IgD-negative memory B cell (primary cell): Measurements from ENCODE around the gene DIS3L2. TPM values are rescaled to one million over a fixed set of nuclear protein-coding genes. Genes with fewer than 3 reads are reported as not detected.
A peak's percentile ranks its signal among the peaks of the same experiment; 100 is the strongest.

Experiments
- H3K27ac Mint-ChIP-seq, 3 donors: one replicate each; pipeline ENCODE4 v1.8.0; 2020 to 2022; ENCODE audit warnings: mild to moderate bottlenecking in 3 of 3, mixed read lengths in 3 of 3, moderate library complexity in 1 of 3
- H3K27me3 Mint-ChIP-seq: one replicate; pipeline ENCODE4 v1.8.0; 2021; ENCODE audit warnings: mixed read lengths
- H3K36me3 Mint-ChIP-seq: one replicate; pipeline ENCODE4 v1.8.0; 2020; ENCODE audit warnings: mild to moderate bottlenecking, mixed read lengths
- H3K4me1 Mint-ChIP-seq, 3 donors: one replicate each; pipeline ENCODE4 v1.8.0; 2020 to 2022; ENCODE audit warnings: mixed read lengths in 3 of 3, mild to moderate bottlenecking in 1 of 3
- H3K4me3 Mint-ChIP-seq, 4 donors: one replicate each; pipeline ENCODE4 v1.8.0; 2020 to 2022; ENCODE audit warnings: mild to moderate bottlenecking in 4 of 4, mixed read lengths in 4 of 4, moderate library complexity in 3 of 4
- H3K9me3 Mint-ChIP-seq, 3 donors: one replicate each; pipeline ENCODE4 v1.8.0; 2020 to 2021; ENCODE audit warnings: mixed read lengths in 3 of 3, mild to moderate bottlenecking in 1 of 3
- polyA plus RNA-seq: library from polyadenylated mRNA; unstranded; fragments of 300-500 nt; fragmentation: Illumina TruSeq; gene quantifications from one replicate; pipeline ENCODE4 v1.2.3, GENCODE V29; 2021

DIS3L2 gene
- polyA plus RNA-seq, 1 donor from 2014 or later = 21.7 TPM

- Mint-ChIP-seq H3K27me3 (peaks cover 50% of the 10 kb centered on the region), H3K4me3 (peak within 1 kb of the TSS; percentile 23 to 82 (median 68))
These were observed 35.3 kb upstream of the DIS3L2 start, which contains the start of gene NPPC for GRCh38 chr2:231926180-231926741. NPPC (minus strand) TSS chr2:231926396; CDS start chr2:231926249, 147 bp downstream.

GRCh38 chr2:231926761-231927565, 34.5 kb upstream of the DIS3L2 start:
- Mint-ChIP-seq H3K36me3 (peaks cover 2% of the 10 kb centered on the region), H3K4me1 (peaks cover 6 to 13% (median 9%) of the 10 kb centered on the region in 3 donors), H3K27ac (no peak overlapping the region), H3K4me3 (peak overlapping the region; percentile 23 to 82 (median 68)), H3K27me3 (peaks cover 56% of the 10 kb centered on the region), H3K9me3 (no peaks in the 10 kb centered on the region)

More at GRCh38 chr2:231926180-231926741, 35.3 kb upstream of the DIS3L2 start, which contains the start of gene NPPC:
- Mint-ChIP-seq H3K36me3 (no peaks in the 10 kb centered on the region), H3K27ac (no peak within 1 kb of the TSS), H3K4me1 (peaks cover 6 to 13% (median 9%) of the 10 kb centered on the region in 3 donors), H3K9me3 (no peaks in the 10 kb centered on the region)

GRCh38 chr2:231927566-231927890, 34.0 kb upstream of the DIS3L2 start:
- Mint-ChIP-seq H3K27ac (no peak overlapping the region), H3K27me3 (peaks cover 54% of the 10 kb centered on the region), H3K36me3 (peaks cover 2% of the 10 kb centered on the region), H3K9me3 (no peaks in the 10 kb centered on the region), H3K4me1 (peaks cover 6 to 13% (median 9%) of the 10 kb centered on the region in 3 donors), H3K4me3 (peak overlapping the region in 1 of 4 donors; percentile 45)

GRCh38 chr2:231928481-231928880, 33.0 kb upstream of the DIS3L2 start:
- Mint-ChIP-seq H3K4me1 (peaks cover 6 to 18% (median 15%) of the 10 kb centered on the region in 3 donors), H3K4me3 (peak overlapping the region in 2 of 4 donors; percentile 40 to 44), H3K9me3 (no peaks in the 10 kb centered on the region), H3K27me3 (peaks cover 48% of the 10 kb centered on the region), H3K36me3 (peaks cover 2% of the 10 kb centered on the region), H3K27ac (no peak overlapping the region)

- Mint-ChIP-seq H3K27ac (peak overlapping the region in 1 of 3 donors; percentile 11), H3K36me3 (peaks cover 2% of the 10 kb centered on the region), H3K27me3 (peaks cover 42% of the 10 kb centered on the region), H3K9me3 (no peaks in the 10 kb centered on the region), H3K4me3 (peak overlapping the region in 1 of 4 donors; percentile 40), H3K4me1 (peaks cover 6 to 17% (median 12%) of the 10 kb centered on the region in 3 donors)
These were observed 32.4 kb upstream of the DIS3L2 start for GRCh38 chr2:231928901-231929725.

- Mint-ChIP-seq H3K4me1 (peaks cover 5 to 13% (median 11%) of the 10 kb centered on the region in 3 donors), H3K27me3 (peaks cover 38% of the 10 kb centered on the region), H3K36me3 (peaks cover 2% of the 10 kb centered on the region), H3K27ac (no peak overlapping the region), H3K4me3 (no peak overlapping the region), H3K9me3 (no peaks in the 10 kb centered on the region)
These were observed 31.4 kb upstream of the DIS3L2 start for GRCh38 chr2:231929961-231930592.

GRCh38 chr2:231930593-231931281, 30.8 kb upstream of the DIS3L2 start:
- H3K36me3 Mint-ChIP-seq = peaks cover 2% of the 10 kb centered on the region
- no peak overlapping the region for H3K27ac Mint-ChIP-seq
- no peak overlapping the region for H3K4me3 Mint-ChIP-seq
- H3K4me1 Mint-ChIP-seq = peaks cover 7 to 13% (median 11%) of the 10 kb centered on the region in 3 donors
- peaks cover 38% of the 10 kb centered on the region for H3K27me3 Mint-ChIP-seq
- no peaks in the 10 kb centered on the region for H3K9me3 Mint-ChIP-seq

GRCh38 chr2:231931481-231931915, 30.0 kb upstream of the DIS3L2 start:
- H3K4me3 Mint-ChIP-seq = no peak overlapping the region
- peaks cover 37% of the 10 kb centered on the region for H3K27me3 Mint-ChIP-seq
- H3K9me3 Mint-ChIP-seq = no peaks in the 10 kb centered on the region
- H3K27ac Mint-ChIP-seq = no peak overlapping the region
- peaks cover 2% of the 10 kb centered on the region for H3K36me3 Mint-ChIP-seq
- peaks cover 6 to 12% (median 11%) of the 10 kb centered on the region in 3 donors for H3K4me1 Mint-ChIP-seq

GRCh38 chr2:231932711-231932970, 28.9 kb upstream of the DIS3L2 start:
- H3K27ac Mint-ChIP-seq = no peak overlapping the region
- no peaks in the 10 kb centered on the region for H3K9me3 Mint-ChIP-seq
- H3K36me3 Mint-ChIP-seq = peaks cover 2% of the 10 kb centered on the region
- H3K4me1 Mint-ChIP-seq = peaks cover 3 to 6% (median 5%) of the 10 kb centered on the region in 3 donors
- peaks cover 25% of the 10 kb centered on the region for H3K27me3 Mint-ChIP-seq
- H3K4me3 Mint-ChIP-seq = no peak overlapping the region

- Mint-ChIP-seq H3K27ac (no peak overlapping the region), H3K4me3 (peak overlapping the region in 2 of 4 donors; percentile 43 to 73), H3K27me3 (peaks cover 22% of the 10 kb centered on the region), H3K9me3 (no peaks in the 10 kb centered on the region), H3K36me3 (peaks cover 2% of the 10 kb centered on the region), H3K4me1 (peaks cover 2 to 6% (median 5%) of the 10 kb centered on the region in 3 donors)
These were observed 28.3 kb upstream of the DIS3L2 start for GRCh38 chr2:231932985-231933915.

GRCh38 chr2:231933916-231934401, 27.6 kb upstream of the DIS3L2 start:
- peaks cover 2 to 6% (median 5%) of the 10 kb centered on the region in 3 donors for H3K4me1 Mint-ChIP-seq
- H3K4me3 Mint-ChIP-seq = peak overlapping the region in 1 of 4 donors; percentile 37
- no peaks in the 10 kb centered on the region for H3K9me3 Mint-ChIP-seq
- peaks cover 22% of the 10 kb centered on the region for H3K27me3 Mint-ChIP-seq
- no peak overlapping the region for H3K27ac Mint-ChIP-seq
- peaks cover 2% of the 10 kb centered on the region for H3K36me3 Mint-ChIP-seq

- peaks cover 18% of the 10 kb centered on the region for H3K27me3 Mint-ChIP-seq
- H3K4me3 Mint-ChIP-seq = peak overlapping the region in 1 of 4 donors; percentile 32
- H3K9me3 Mint-ChIP-seq = no peaks in the 10 kb centered on the region
- peaks cover 2 to 6% (median 5%) of the 10 kb centered on the region in 3 donors for H3K4me1 Mint-ChIP-seq
- peaks cover 2% of the 10 kb centered on the region for H3K36me3 Mint-ChIP-seq
- H3K27ac Mint-ChIP-seq = no peak overlapping the region
These were observed 26.9 kb upstream of the DIS3L2 start for GRCh38 chr2:231934441-231935206.

- Mint-ChIP-seq H3K36me3 (peaks cover 2% of the 10 kb centered on the region), H3K27ac (no peak overlapping the region)
These were observed 26.3 kb upstream of the DIS3L2 start for GRCh38 chr2:231935207-231935524.

More at GRCh38 chr2:231935207-231935524, 26.3 kb upstream of the DIS3L2 start:
- Mint-ChIP-seq H3K4me1 (peaks cover 2 to 6% (median 5%) of the 10 kb centered on the region in 3 donors), H3K9me3 (no peaks in the 10 kb centered on the region), H3K27me3 (peaks cover 17% of the 10 kb centered on the region), H3K4me3 (no peak overlapping the region)
